Pancreas (tissue), 10 donors: ENCODE data around the gene POLRMT. TPM values are rescaled to one million over a fixed set of nuclear protein-coding genes. Genes with fewer than 3 reads are reported as not detected.

ENCODE experiments used
- ATAC-seq, 4 donors: fragments of 200-7000 bp; cut with Tn5 transposase; one replicate each; pipeline versions ENCODE4 v1.8.0 to v1.9.1; 2020; ENCODE audit warnings: mild to moderate bottlenecking in 4 of 4, moderate library complexity in 4 of 4
- DNase-seq, 6 donors: peaks; one replicate each; pipeline ENCODE4 v3.0.0-alpha.2; 2020
- FAIRE-seq: peaks from 2 replicates; lab custom pipeline; 2012; peaks lifted over from hg19 to GRCh38; lab: Jason Lieb, UNC
- H3K27ac ChIP-seq, 4 donors: fragments of 200-600 bp; sonication (generic); 1 replicate in 3 of 4; 2 replicates in 1 of 4; pipeline versions ENCODE4 v1.5.0 to v1.8.0; 2020
- H3K27me3 ChIP-seq, 4 donors: fragments of 200-600 bp; one replicate each; pipeline ENCODE4 v1.8.0; 2021
- H3K36me3 ChIP-seq, 3 donors: fragments of 200-600 bp; sonication (generic) in 1 of 3; one replicate each; pipeline versions ENCODE4 v1.5.0 to v1.8.0; 2020 to 2021
- H3K4me1 ChIP-seq, 3 donors: fragments of 200-600 bp; one replicate each; pipeline ENCODE4 v1.8.0; 2021
- H3K4me3 ChIP-seq, 4 donors: fragments of 200-600 bp; sonication (generic) in 2 of 4; one replicate each; pipeline versions ENCODE4 v1.5.0 to v1.8.0; 2020 to 2021
- H3K9me3 ChIP-seq, 4 donors: fragments of 200-600 bp; one replicate each; pipeline ENCODE4 v1.8.0; 2021
- WGBS, 2 donors: extraction: QIAGEN DNeasy Blood & Tissue Kit; methylation state at CpG; one replicate each; pipeline ENCODE4 v1.1.7; 2013; 5-methylcytosine and 5-hydroxymethylcytosine counted together
- intact Hi-C, 3 donors: fragments of 100-400 bp; cut with DNase I; formaldehyde crosslinking; loops; one replicate each; pipeline versions ENCODE4 v1.11.1 to v1.14.2; 2022
- polyA plus RNA-seq, 2 donors: library from polyadenylated mRNA; stranded (reverse); fragments of 200-250 nt; gene quantifications; one replicate each; pipeline ENCODE4 v1.2.3, GENCODE V29; 2013
- total RNA-seq, 6 donors: library from RNA; stranded (reverse); fragmentation: NEBNext Ultra II Directional in 4 of 6; extraction: Animal tissue kit (Norgen Biotek cat#: 25700) in 4 of 6; gene quantifications; one replicate each; pipeline versions ENCODE4 v1.2.1 to v1.2.4, GENCODE V29; 2021 to 2023
- TF ChIP-seq, protein P1 (sequence below), 4 donors: fragments of 200-600 bp; sonication (generic) in 3 of 4; IDR thresholded peaks; one replicate each; pipeline versions ENCODE4 v1.5.0 to v1.8.0; 2021; ENCODE audit warnings: antibody characterized with exemption in 4 of 4
- donor health status: healthy with polysubstance abuse.
- donor health status: DM: no; HTN: no; CAD: no; lungs with moderate emphysema.
- donor health status: DM: no; HTN: no; CAD: no.
- donor health status: control.
- donor health status: control.
- donor health status: Bipolar disorder and iron deficiency.
- donor health status: DM: yes; HTN: yes; CAD: no.
- donor health status: DM: no; HTN: no; CAD: no.
- donor health status: DM: no; HTN: no; CAD: no.
- donor health status: DM: yes; HTN: yes; CAD: no.

POLRMT gene
- total and polyA plus RNA-seq, 8 donors = 19.3 to 101 (median 28.1) TPM

DNA sequence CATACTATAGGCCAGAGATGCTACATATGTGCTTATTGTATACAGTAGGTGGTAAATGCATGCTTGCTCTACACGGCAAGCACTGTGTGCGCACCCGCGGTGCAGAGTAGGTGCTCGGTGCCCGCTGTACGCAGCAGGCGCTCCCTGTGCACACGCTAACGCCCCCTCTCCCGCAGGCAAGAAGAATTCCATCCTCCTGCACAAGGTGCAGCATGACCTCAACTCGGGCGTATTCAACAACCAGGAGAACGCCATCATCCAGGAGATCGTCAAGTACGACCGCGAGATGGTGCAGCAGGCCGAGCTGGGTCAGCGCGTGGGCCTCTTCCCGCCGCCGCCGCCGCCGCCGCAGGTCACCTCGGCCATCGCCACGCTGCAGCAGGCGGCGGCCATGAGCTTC is 17.7 kb downstream of the POLRMT start:
- Histone ChIP-seq H3K4me1 (no peaks in the 10 kb centered on the region), H3K27ac (no peak overlapping the region), H3K36me3 (peaks cover 2 to 22% (median 7%) of the 10 kb centered on the region in 3 donors), H3K27me3 (no peaks in the 10 kb centered on the region), H3K9me3 (no peaks in the 10 kb centered on the region), H3K4me3 (no peak overlapping the region)
- WGBS, 2 donors = 30 to 38% methylated on average over 21 to 33 of the region's 33 CpGs
- no peak for FAIRE-seq
- DNase-seq = no peak
- TF ChIP-seq, protein P1, sequence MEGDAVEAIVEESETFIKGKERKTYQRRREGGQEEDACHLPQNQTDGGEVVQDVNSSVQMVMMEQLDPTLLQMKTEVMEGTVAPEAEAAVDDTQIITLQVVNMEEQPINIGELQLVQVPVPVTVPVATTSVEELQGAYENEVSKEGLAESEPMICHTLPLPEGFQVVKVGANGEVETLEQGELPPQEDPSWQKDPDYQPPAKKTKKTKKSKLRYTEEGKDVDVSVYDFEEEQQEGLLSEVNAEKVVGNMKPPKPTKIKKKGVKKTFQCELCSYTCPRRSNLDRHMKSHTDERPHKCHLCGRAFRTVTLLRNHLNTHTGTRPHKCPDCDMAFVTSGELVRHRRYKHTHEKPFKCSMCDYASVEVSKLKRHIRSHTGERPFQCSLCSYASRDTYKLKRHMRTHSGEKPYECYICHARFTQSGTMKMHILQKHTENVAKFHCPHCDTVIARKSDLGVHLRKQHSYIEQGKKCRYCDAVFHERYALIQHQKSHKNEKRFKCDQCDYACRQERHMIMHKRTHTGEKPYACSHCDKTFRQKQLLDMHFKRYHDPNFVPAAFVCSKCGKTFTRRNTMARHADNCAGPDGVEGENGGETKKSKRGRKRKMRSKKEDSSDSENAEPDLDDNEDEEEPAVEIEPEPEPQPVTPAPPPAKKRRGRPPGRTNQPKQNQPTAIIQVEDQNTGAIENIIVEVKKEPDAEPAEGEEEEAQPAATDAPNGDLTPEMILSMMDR (IDR thresholded peaks at IDR 0.05) = no peak
- intact Hi-C loops = no loop called here
- peak in 3 of 4 donors; percentile 17 to 55 (median 40) for ATAC-seq

DNA sequence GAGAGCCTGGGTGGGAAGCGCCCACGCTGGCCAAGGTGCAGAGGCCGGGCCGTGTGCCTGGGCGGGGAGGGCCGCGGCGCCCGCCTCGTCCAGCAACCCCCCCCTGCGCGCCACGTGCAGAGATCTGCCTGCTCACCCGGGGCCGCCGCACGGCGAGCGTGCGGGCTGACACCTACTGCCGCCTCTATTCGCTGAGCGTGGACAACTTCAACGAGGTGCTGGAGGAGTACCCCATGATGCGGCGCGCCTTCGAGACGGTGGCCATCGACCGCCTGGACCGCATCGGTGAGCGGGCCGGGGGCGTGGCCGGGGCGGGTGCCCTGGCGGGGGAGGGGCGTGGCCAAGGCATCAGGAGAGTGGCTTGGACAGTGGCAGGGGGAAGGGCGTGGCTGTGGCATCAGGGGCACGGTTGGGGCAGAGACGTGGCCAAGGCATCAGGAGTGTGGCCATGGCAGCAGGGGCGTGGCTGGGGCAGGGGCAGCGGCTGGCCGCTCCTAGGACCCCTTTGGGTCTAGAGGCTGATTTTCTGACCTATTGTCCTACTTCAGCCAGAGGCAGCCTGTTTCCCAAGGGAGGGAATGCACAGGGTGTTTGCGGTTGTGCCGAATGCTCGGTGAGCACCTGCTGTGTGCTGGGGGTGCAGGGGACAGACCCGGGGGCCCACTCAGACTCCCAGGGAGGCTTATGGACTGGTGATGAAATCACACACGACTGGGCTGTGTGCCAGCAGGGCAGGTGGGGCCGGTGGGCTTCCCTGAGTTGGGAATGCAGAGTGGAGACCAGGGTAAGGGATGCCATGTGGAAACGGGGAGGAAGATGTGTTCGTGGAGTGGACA is 19.4 kb downstream of the POLRMT start:
- ATAC-seq (no peak), DNase-seq (peak in 1 of 6 donors; percentile 63), FAIRE-seq (no peak)
- TF ChIP-seq, protein P1 (IDR thresholded peaks at IDR 0.05) = no peak
- Histone ChIP-seq H3K9me3 (no peaks in the 10 kb centered on the region), H3K4me3 (no peak overlapping the region), H3K36me3 (peaks cover 2 to 9% (median 7%) of the 10 kb centered on the region in 3 donors), H3K27ac (no peak overlapping the region), H3K4me1 (no peaks in the 10 kb centered on the region), H3K27me3 (no peaks in the 10 kb centered on the region)
- 77 to 86% methylated on average over 49 to 54 of the region's 54 CpGs for WGBS, 2 donors
- intact Hi-C loops = no loop called here

DNA sequence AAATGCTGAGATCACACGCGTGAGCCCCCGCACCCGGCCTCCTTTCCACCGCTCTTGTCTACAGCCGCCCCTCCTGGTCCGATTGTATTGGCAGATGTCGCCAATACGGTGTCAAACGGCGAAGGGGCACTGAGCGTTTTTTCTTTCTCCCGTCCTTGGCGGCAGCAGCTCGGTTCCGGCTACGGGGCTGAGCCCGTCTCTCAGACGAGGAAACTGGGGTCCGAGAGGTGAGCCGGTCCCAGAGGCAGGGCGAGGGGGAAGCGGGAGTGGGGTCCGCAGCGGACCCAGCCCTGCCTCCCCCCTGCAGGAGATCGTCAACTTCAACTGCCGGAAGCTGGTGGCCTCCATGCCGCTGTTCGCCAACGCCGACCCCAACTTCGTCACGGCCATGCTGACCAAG is 20.4 kb downstream of the POLRMT start:
- Histone ChIP-seq H3K4me1 (no peaks in the 10 kb centered on the region), H3K27me3 (no peaks in the 10 kb centered on the region), H3K27ac (no peak overlapping the region), H3K36me3 (peaks cover 0 to under 1% (median 0%) of the 10 kb centered on the region in 3 donors), H3K4me3 (no peak overlapping the region), H3K9me3 (no peaks in the 10 kb centered on the region)
- WGBS, 2 donors = 87 to 90% methylated on average over 33 of the region's 33 CpGs
- FAIRE-seq = no peak
- DNase-seq = peak in 1 of 6 donors; percentile 51
- intact Hi-C loops = no loop called here
- ATAC-seq = no peak
- TF ChIP-seq, protein P1 (IDR thresholded peaks at IDR 0.05) = no peak

DNA sequence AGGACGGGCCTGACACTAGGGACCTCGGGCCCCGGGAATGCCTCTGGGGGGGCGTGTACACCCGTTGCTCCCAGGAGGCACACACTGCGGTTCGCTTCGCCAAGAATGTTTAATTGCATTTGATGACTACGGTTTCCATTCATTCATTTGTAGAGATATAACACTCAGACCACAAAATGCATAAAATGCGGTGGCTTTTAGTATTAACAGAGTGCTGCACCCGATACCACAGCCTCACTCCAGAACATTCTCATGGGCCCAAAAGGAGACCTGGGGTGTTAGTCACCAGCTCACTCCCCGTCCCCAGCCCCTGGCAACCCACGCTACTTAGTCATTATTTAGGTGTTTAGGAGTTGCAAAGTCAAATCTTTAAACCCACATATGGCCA is 21.9 kb downstream of the POLRMT start:
- no peaks in the 10 kb centered on the region for H3K36me3 ChIP-seq
- H3K4me3 ChIP-seq = no peak overlapping the region
- FAIRE-seq (no peak), ATAC-seq (peak in 1 of 4 donors; percentile 27), DNase-seq (no peak)
- no peak overlapping the region for H3K27ac ChIP-seq
- TF ChIP-seq, protein P1 (IDR thresholded peaks at IDR 0.05) = no peak
- H3K27me3 ChIP-seq = no peaks in the 10 kb centered on the region
- intact Hi-C loops = no loop called here
- WGBS, 2 donors = 59 to 61% methylated on average over 13 of the region's 13 CpGs
- H3K4me1 ChIP-seq = no peaks in the 10 kb centered on the region
- H3K9me3 ChIP-seq = no peaks in the 10 kb centered on the region
